HepG2 (cell line): ENCODE results near the gene ZNF19. TPM values are rescaled to one million over a fixed set of nuclear protein-coding genes. Genes with fewer than 3 reads are reported as not detected.

Experiments
- BHLHE40 ChIP-seq: IDR thresholded peaks from 2 replicates; pipeline ENCODE4 v1.6.1; 2011; ENCODE audit warnings: low read length, improper control_type of control experiment
- CAMTA2 ChIP-seq: sonication (generic); formaldehyde crosslinking; IDR thresholded peaks from 2 replicates; pipeline ENCODE4 v1.4.0; 2020; ENCODE audit warnings: mild to moderate bottlenecking, missing genetic modification reagents, borderline replicate concordance
- CHCHD3 ChIP-seq: sonication (generic); formaldehyde crosslinking; IDR thresholded peaks from 2 replicates; pipeline ENCODE4 v1.8.0; 2022; ENCODE audit warnings: mild to moderate bottlenecking, missing genetic modification reagents, moderate library complexity
- GRHL1 ChIP-seq: sonication (generic); formaldehyde crosslinking; conservative IDR thresholded peaks from 2 replicates; pipeline ENCODE4 v1.8.0; 2022; ENCODE audit warnings: missing genetic modification reagents
- HCFC1 ChIP-seq: fragments of 150-350 bp; IDR thresholded peaks from 2 replicates; pipeline ENCODE4 v1.6.1; 2014; ENCODE audit warnings: low read depth, low read length
- HNRNPK ChIP-seq: fragments of 200-400 bp; formaldehyde crosslinking; IDR thresholded peaks from 2 replicates; pipeline ENCODE4 v1.6.1; 2018; ENCODE audit warnings: low read length, low read depth, moderate library complexity, mild to moderate bottlenecking; ENCODE audit not compliant: poor library complexity, severe bottlenecking
- MBNL3 ChIP-seq: fragments of 250-450 bp; sonication (Bioruptor Pico); conservative IDR thresholded peaks from 2 replicates; pipeline ENCODE4 v1.8.0; 2022; ENCODE audit warnings: mild to moderate bottlenecking, inconsistent platforms
- NCOA5 ChIP-seq: sonication (generic); formaldehyde crosslinking; IDR thresholded peaks from 2 replicates; pipeline ENCODE4 v1.4.0; 2020; ENCODE audit warnings: missing genetic modification reagents
- NR2C2 ChIP-seq: sonication (generic); formaldehyde crosslinking; IDR thresholded peaks from 2 replicates; pipeline ENCODE4 v1.4.0; 2020; ENCODE audit warnings: missing genetic modification reagents, mild to moderate bottlenecking, moderate library complexity, borderline replicate concordance
- PHF20 ChIP-seq: sonication (generic); formaldehyde crosslinking; IDR thresholded peaks from 2 replicates; pipeline ENCODE4 v1.5.0; 2020; ENCODE audit warnings: mild to moderate bottlenecking, missing genetic modification reagents
- PPARG ChIP-seq: conservative IDR thresholded peaks from 2 replicates; pipeline ENCODE4 v1.6.1; 2016; ENCODE audit warnings: missing biosample characterization, missing genetic modification reagents
- SIX4 ChIP-seq: sonication (generic); formaldehyde crosslinking; IDR thresholded peaks from 2 replicates; pipeline ENCODE4 v1.4.0; 2020; ENCODE audit warnings: missing genetic modification reagents
- ZMAT3 ChIP-seq: sonication (generic); formaldehyde crosslinking; conservative IDR thresholded peaks from 2 replicates; pipeline ENCODE4 v1.7.0; 2021; ENCODE audit warnings: missing genetic modification reagents
- ZNF10 ChIP-seq: sonication (generic); formaldehyde crosslinking; IDR thresholded peaks from 2 replicates; pipeline ENCODE4 v1.4.0; 2020; ENCODE audit warnings: mild to moderate bottlenecking, low read depth, missing genetic modification reagents, borderline replicate concordance
- ZNF318 ChIP-seq: sonication (generic); formaldehyde crosslinking; IDR thresholded peaks from 2 replicates; pipeline ENCODE4 v1.4.0; 2020; ENCODE audit warnings: mild to moderate bottlenecking, missing genetic modification reagents
- ZNF430 ChIP-seq: sonication (generic); formaldehyde crosslinking; IDR thresholded peaks from 2 replicates; pipeline ENCODE4 v1.9.0; 2021; ENCODE audit warnings: mild to moderate bottlenecking, missing genetic modification reagents
- ZNF460 ChIP-seq: sonication (generic); formaldehyde crosslinking; IDR thresholded peaks from 2 replicates; pipeline ENCODE4 v1.5.1; 2020; ENCODE audit warnings: missing genetic modification reagents, mild to moderate bottlenecking, borderline replicate concordance
- ZNF484 ChIP-seq: sonication (generic); formaldehyde crosslinking; IDR thresholded peaks from 2 replicates; pipeline ENCODE4 v1.5.1; 2020; ENCODE audit warnings: mild to moderate bottlenecking, low read depth, missing genetic modification reagents, borderline replicate concordance
- ZNF724P ChIP-seq: sonication (generic); formaldehyde crosslinking; IDR thresholded peaks from 2 replicates; pipeline ENCODE4 v1.8.0; 2022; ENCODE audit warnings: missing genetic modification reagents, borderline replicate concordance
- polyA plus RNA-seq, 8 experiments: library from polyadenylated mRNA; depleted of rRNA in 3 of 8; stranded (reverse) in 7 of 8; unstranded in 1 of 8; fragments of >200 nt; fragmentation: Illumina TruSeq in 4 of 8; extraction: Trizol in 4 of 8; gene quantifications; 2 replicates each; pipeline versions ENCODE4 v1.2.1 to v1.2.3, GENCODE V29; 2011 to 2016; ENCODE audit warnings: low read depth in 4 of 8, missing spikeins in 1 of 8, mixed read lengths in 1 of 8; ENCODE audit not compliant: insufficient read depth in 1 of 8
- total RNA-seq, 5 experiments: library from RNA; depleted of rRNA; stranded (reverse); fragments of >200 nt; fragmentation: Illumina TruSeq; extraction: Trizol; gene quantifications; 2 replicates each; pipeline ENCODE4 v1.2.3, GENCODE V29; 2016; ENCODE audit warnings: low read depth in 1 of 5

Gene ZNF19
- total and polyA plus RNA-seq, 2 of the 13 experiments (the other 11 are each of a cell fraction or from before 2014, with no cell fraction given): 3.2 to 5.8 TPM

DNA sequence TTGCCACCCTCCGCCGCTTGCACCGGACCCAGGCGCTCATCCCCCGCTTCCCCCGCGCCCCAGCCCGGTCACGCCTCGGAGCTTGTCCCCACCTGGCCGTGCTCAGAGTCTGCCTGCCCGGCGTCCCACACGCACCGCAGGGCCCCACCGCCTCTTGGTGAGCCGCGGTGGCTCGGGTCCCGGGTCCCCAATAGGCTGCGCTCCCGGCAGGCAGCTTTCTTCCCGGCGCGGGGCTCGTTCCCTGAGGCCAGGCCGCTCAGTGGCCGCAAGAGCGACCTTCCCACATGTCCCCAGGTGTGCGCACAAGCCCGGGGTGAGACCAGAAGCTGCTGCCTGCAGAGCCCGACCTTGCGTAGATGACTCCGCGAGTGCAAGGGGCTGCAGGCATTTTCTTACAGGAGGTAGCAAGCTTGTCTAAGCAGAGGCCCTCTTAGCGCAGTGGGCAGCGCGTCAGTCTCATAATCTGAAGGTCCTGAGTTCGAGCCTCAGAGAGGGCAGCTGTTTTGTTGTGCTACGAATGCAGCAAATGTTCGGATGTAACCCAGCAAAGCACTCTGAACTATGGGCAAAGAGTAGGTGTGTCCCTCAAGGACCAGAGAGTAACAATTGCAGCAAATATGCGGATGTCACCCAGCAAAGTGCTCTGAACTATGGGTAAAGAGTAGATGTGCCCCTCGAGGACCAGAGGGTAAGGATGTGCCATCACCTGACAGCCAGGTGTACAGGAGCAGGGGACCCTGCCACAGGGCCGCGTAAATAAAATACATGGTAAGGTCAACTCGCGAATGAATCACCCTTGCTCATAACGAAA, 62.9 kb downstream of the ZNF19 start (continued):
- TF ChIP-seq ZNF484: no peak; the same call in 1 of the 2 replicates
- peak; percentile 1; the same call in 1 of the 2 replicates for TF ChIP-seq BHLHE40
- TF ChIP-seq ZNF10 (CRISPR knock-in tag): no peak
- TF ChIP-seq CHCHD3: no peak; the same call in 1 of the 2 replicates
- peak; percentile 88 for TF ChIP-seq PPARG
- TF ChIP-seq NR2C2: peak; percentile 86
- 0 out of 2 replicates have a peak, but pooled peaks have one; percentile 92 for TF ChIP-seq ZNF318 (CRISPR knock-in tag)
- TF ChIP-seq GRHL1 (CRISPR knock-in tag): no peak
- no peak for TF ChIP-seq CAMTA2 (CRISPR knock-in tag)
- peak; percentile 9; the same call in 1 of the 2 replicates for TF ChIP-seq ZNF460 (CRISPR knock-in tag)
- TF ChIP-seq NCOA5 (CRISPR knock-in tag): no peak; the same call in 1 of the 2 replicates
- TF ChIP-seq SIX4 (CRISPR knock-in tag): no peak
- TF ChIP-seq ZNF430: peak; percentile 91
- TF ChIP-seq PHF20 (CRISPR knock-in tag): peak; percentile 63; the same call in 1 of the 2 replicates
- peak; percentile 16 for TF ChIP-seq HNRNPK
- TF ChIP-seq MBNL3 (CRISPR knock-in tag): no peak
- TF ChIP-seq HCFC1: no peak
- peak; percentile 82 for TF ChIP-seq ZNF724P (CRISPR knock-in tag)
- peak; percentile 88 for TF ChIP-seq ZMAT3 (CRISPR knock-in tag)
